K562 (cell line): ENCODE measurements around the gene GTSE1. TPM values are rescaled to one million over a fixed set of nuclear protein-coding genes. Genes with fewer than 3 reads are reported as not detected.

Experiments used
- ATAC-seq: fragments of 200-7000 bp; cut with Tn5 transposase; 3 replicates; pipeline ENCODE4 v1.9.1; 2020; ENCODE audit warnings: moderate library complexity
- BruUV-seq: library from RNA; stranded (reverse); fragments of 400-500 nt; replicated peaks from 2 replicates; lab custom pipeline; 2021; lab: Mats Ljungman, UMichigan
- CTCF ChIA-PET: fragments of 300-600 bp; formaldehyde crosslinking; extraction: SDS; loops from one replicate; lab custom pipeline; 2021; ENCODE audit warnings: low intra/inter-chr PET ratio; lab: Yijun Ruan, JAX
- POLR2A ChIA-PET: fragments of 300-600, 350-650 bp; sonication (Branson Sonifier 250); formaldehyde crosslinking; extraction: SDS; loops from one replicate; lab custom pipeline; 2021; ENCODE audit warnings: antibody characterized with exemption, inconsistent platforms; lab: Yijun Ruan, JAX
- DNase-seq, 4 experiments: peaks; one replicate each; pipeline versions ENCODE4 v3.0.0 to v3.0.0-alpha.2; 2011 to 2018; ENCODE audit warnings: low spot score in 3 of 4, mixed read lengths in 3 of 4; ENCODE audit errors: extremely low read depth in 1 of 4
- FAIRE-seq: peaks from 2 replicates; lab custom pipeline; 2011; peaks lifted over from hg19 to GRCh38; lab: Jason Lieb, UNC
- H2AFZ ChIP-seq: 2 replicates; pipeline ENCODE4 v1.6.0; 2011; ENCODE audit warnings: low read depth, low read length, control low read depth, inconsistent platforms
- H3K27ac ChIP-seq: fragments of 200-600 bp; 3 replicates; pipeline ENCODE4 v1.8.0; 2011; ENCODE audit warnings: low read depth, mild to moderate bottlenecking, control low read depth, inconsistent platforms, low read length, moderate library complexity, mixed read lengths; ENCODE audit errors: extremely low read depth
- H3K27me3 ChIP-seq, 2 experiments: fragments of 300-600 bp in 1 of 2; 2 replicates in 1 of 2; 3 replicates in 1 of 2; pipeline versions ENCODE4 v1.6.0 to v1.8.0; 2011; ENCODE audit warnings: inconsistent platforms in 2 of 2, low read length in 2 of 2, mild to moderate bottlenecking in 1 of 2, mixed read lengths in 1 of 2, moderate library complexity in 1 of 2; ENCODE audit not compliant: control insufficient read depth in 2 of 2, insufficient read depth in 2 of 2
- H3K36me3 ChIP-seq: fragments of 300-600 bp; 3 replicates; pipeline ENCODE4 v1.8.0; 2011; ENCODE audit warnings: mild to moderate bottlenecking, low read length, inconsistent platforms; ENCODE audit not compliant: control insufficient read depth, insufficient read depth
- H3K4me1 ChIP-seq, 2 experiments: fragments of 200-600 bp in 1 of 2; replicated peaks in 1 of 2; 2 replicates in 1 of 2; 3 replicates in 1 of 2; pipeline versions ENCODE4 v1.5.1 to v1.8.0; 2011; ENCODE audit warnings: inconsistent platforms in 2 of 2, low read length in 2 of 2, mild to moderate bottlenecking in 1 of 2, mixed read lengths in 1 of 2, moderate library complexity in 1 of 2; ENCODE audit not compliant: control insufficient read depth in 2 of 2, insufficient read depth in 2 of 2
- H3K4me2 ChIP-seq: 2 replicates; pipeline ENCODE4 v1.6.1; 2011; ENCODE audit warnings: low read length, control low read depth, inconsistent platforms, mixed read lengths; ENCODE audit not compliant: insufficient read depth
- H3K4me3 ChIP-seq: fragments of 200-600 bp; sonication (generic), shearing (Covaris generic); 2 replicates; pipeline ENCODE4 v1.5.1; 2016; ENCODE audit warnings: control low read depth, inconsistent platforms
- H3K79me2 ChIP-seq: fragments of 200-600 bp; 3 replicates; pipeline ENCODE4 v1.8.0; 2011; ENCODE audit warnings: low read length, inconsistent platforms; ENCODE audit not compliant: control insufficient read depth, insufficient read depth
- H3K9ac ChIP-seq, 2 experiments: 2 replicates each; pipeline versions ENCODE4 v1.6.0 to v1.6.1; 2011; ENCODE audit warnings: low read depth in 2 of 2, low read length in 2 of 2, control low read depth in 1 of 2, inconsistent platforms in 1 of 2, mild to moderate bottlenecking in 1 of 2, mixed read lengths in 1 of 2; ENCODE audit not compliant: insufficient read depth in 1 of 2
- H3K9me1 ChIP-seq: one replicate; pipeline ENCODE4 v1.6.0; 2011; ENCODE audit warnings: inconsistent platforms, mild to moderate bottlenecking, low read length, moderate library complexity; ENCODE audit not compliant: control insufficient read depth, insufficient read depth
- H3K9me3 ChIP-seq: replicated peaks from 2 replicates; pipeline ENCODE4 v1.5.1; 2011; ENCODE audit warnings: low read depth, low read length, inconsistent platforms; ENCODE audit not compliant: control insufficient read depth, insufficient read depth
- H4K20me1 ChIP-seq: replicated peaks from 2 replicates; pipeline ENCODE4 v1.6.1; 2011; ENCODE audit warnings: low read length, inconsistent platforms, mixed read lengths; ENCODE audit not compliant: control insufficient read depth, insufficient read depth
- ESRRA ChIP-seq: fragments of 450-650 bp; IDR thresholded peaks from 2 replicates; pipeline ENCODE4 v1.6.1; 2014; ENCODE audit warnings: low read depth, mild to moderate bottlenecking, moderate library complexity, borderline replicate concordance
- MAFK ChIP-seq: IDR thresholded peaks from 2 replicates; pipeline ENCODE4 v1.6.1; 2011; ENCODE audit warnings: low read length, improper control_type of control experiment
- MCM3 ChIP-seq: fragments of 450-650 bp; IDR thresholded peaks from 2 replicates; pipeline ENCODE4 v1.6.1; 2016
- POLR2G ChIP-seq: fragments of 200-400 bp; formaldehyde crosslinking; IDR thresholded peaks from 2 replicates; pipeline ENCODE4 v1.6.1; 2017; ENCODE audit warnings: low read depth, mild to moderate bottlenecking, antibody characterized with exemption, low read length, moderate library complexity
- RBFOX2 ChIP-seq: fragments of 200-400 bp; formaldehyde crosslinking; IDR thresholded peaks from 2 replicates; pipeline ENCODE4 v1.6.1; 2017; ENCODE audit warnings: low read depth, mild to moderate bottlenecking, low read length, moderate library complexity
- WGBS: fragments of 100-300 bp; shearing (Covaris generic); methylation state at CpG from one replicate; pipeline ENCODE4 v1.1.6; 2016; ENCODE audit warnings: low coverage, mixed read lengths; ENCODE audit not compliant: insufficient coverage; ENCODE audit errors: missing lambda C conversion rate; 5-methylcytosine and 5-hydroxymethylcytosine counted together
- in situ Hi-C: fragments of 300-500 bp; cut with MboI; formaldehyde crosslinking; loops from 4 replicates; pipeline ENCODE4 v1.15.0; 2018; ENCODE audit warnings: inconsistent platforms, mixed read lengths
- intact Hi-C: fragments of 100-400 bp; cut with micrococcal nuclease; formaldehyde crosslinking; loops from 2 replicates; pipeline ENCODE4 v1.14.2; 2022
- polyA plus RNA-seq, 8 experiments: library from polyadenylated mRNA; depleted of rRNA in 4 of 8; stranded (reverse) in 5 of 8; unstranded in 3 of 8; fragments of >200 nt; fragmentation: Nextera tagmentation in 2 of 8; fragmentation: Illumina TruSeq in 1 of 8; extraction: Ambion mirVana in 2 of 8; extraction: Trizol in 1 of 8; gene quantifications; 2 replicates each; pipeline versions ENCODE4 v1.2.1 to v1.2.3, GENCODE V29; 2011 to 2014; ENCODE audit warnings: inconsistent platforms in 1 of 8, missing spikeins in 1 of 8
- total RNA-seq, 7 experiments: library from RNA; depleted of rRNA in 6 of 7; stranded (reverse); fragments of >200 nt in 6 of 7; fragmentation: Illumina TruSeq in 2 of 7; extraction: Trizol in 2 of 7; gene quantifications; 2 replicates each; pipeline versions ENCODE4 v1.2.1 to v1.2.3, GENCODE V29; 2011 to 2021; ENCODE audit warnings: low replicate concordance in 1 of 7

The GTSE1 gene
- total and polyA plus RNA-seq, 9 of the 15 experiments (the other 6 are each of a cell fraction or from before 2014, with no cell fraction given), result 2.5 to 22.5 (median 12.9) TPM

DNA sequence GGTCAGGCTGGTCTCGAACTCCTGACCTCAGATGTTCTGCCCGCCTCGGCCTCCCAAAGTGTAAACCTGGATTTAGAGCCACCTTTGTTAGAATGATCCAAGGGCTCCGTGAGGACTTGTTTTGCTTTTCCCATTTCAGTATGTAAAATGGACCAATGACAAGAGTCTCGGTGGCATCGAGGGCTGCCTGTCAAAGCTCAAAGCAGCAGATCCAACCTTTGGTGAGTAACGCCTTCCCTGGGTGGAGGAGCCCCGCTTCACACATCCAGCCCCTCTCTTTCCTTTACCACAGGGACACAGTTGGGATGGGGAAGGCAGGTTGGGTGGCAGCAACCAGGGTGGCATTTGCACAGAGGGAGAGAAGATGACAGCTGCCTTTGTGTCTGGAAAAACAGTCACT lies 24.5 kb upstream of the GTSE1 start:
- Histone ChIP-seq H4K20me1 (no peaks in the 10 kb centered on the region), H3K9me1 (peaks cover 2% of the 10 kb centered on the region), H3K9ac (no peak overlapping the region), H3K4me3 (no peak overlapping the region), H3K9me3 (no peaks in the 10 kb centered on the region), H3K4me2 (no peak overlapping the region), H3K36me3 (peaks cover 49% of the 10 kb centered on the region; the same call in 2 of the 3 replicates), H2AFZ (no peak overlapping the region), H3K4me1 (peaks cover 0 to 24% of the 10 kb centered on the region in 2 experiments; a peak in 4 of 5 replicates), H3K27me3 (no peaks in the 10 kb centered on the region), H3K27ac (no peak overlapping the region), H3K79me2 (peaks cover 17% of the 10 kb centered on the region)
- ATAC-seq (no peak), DNase-seq (no peak), FAIRE-seq (no peak)
- intact Hi-C loops (no loop called here), in situ Hi-C loops (no loop called here)
- ChIA-PET CTCF (no interaction called here), POLR2A (interaction anchor here (0.6 to 0.7 kb wide), 2 partner anchors 21 to 152 kb away, joined by 3 read pairs; no protein-coding TSS in a partner anchor)
- TF ChIP-seq MAFK, result no peak
- TF ChIP-seq MCM3, result no peak
- WGBS, result 91% methylated on average over 8 of the region's 8 CpGs
- BruUV-seq, result no TSS peak

DNA sequence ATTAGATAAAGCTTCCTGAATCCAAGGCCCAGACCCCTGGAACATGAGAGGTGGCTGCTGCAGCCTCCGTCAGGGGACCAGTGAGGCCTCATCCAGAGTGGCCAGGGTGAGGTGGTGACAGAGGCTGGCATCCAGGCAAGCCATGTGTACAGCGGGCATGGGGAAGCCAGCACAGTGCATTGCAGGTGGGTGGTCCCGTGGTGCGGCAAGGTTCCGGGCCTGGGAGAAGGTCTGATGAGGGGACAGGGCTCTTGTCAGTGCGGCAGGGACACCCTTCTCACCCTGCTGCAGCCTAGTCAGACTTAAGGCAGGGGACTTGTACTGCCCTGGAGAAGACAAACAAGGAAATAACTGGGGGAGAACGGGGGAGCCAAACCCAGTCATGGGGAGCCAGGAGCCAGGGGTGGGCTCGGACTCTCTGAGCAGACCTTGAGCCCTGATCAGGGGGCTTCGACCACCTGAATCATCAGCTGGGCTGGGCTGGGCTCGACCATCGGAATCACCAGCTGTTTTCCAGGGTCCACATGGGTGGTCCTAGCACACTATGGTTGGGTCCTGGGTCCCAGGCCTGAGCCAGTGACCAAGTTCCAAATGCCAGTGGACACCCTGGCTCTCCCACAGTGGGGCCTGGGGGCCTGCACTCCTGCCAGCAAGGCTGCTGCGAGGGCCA lies 23.8 kb upstream of the GTSE1 start:
- Histone ChIP-seq H3K4me1 (peaks cover 0 to 19% of the 10 kb centered on the region in 2 experiments; a peak in 3 of 5 replicates), H3K4me2 (no peak overlapping the region), H4K20me1 (no peaks in the 10 kb centered on the region), H3K4me3 (no peak overlapping the region), H3K9ac (no peak overlapping the region; a peak in 1 of 4 replicates), H3K36me3 (peaks cover 52% of the 10 kb centered on the region; the same call in 2 of the 3 replicates), H3K27ac (no peak overlapping the region), H3K9me3 (no peaks in the 10 kb centered on the region), H2AFZ (no peak overlapping the region), H3K79me2 (peaks cover 16% of the 10 kb centered on the region), H3K27me3 (no peaks in the 10 kb centered on the region), H3K9me1 (peaks cover 2% of the 10 kb centered on the region)
- intact Hi-C loops, result no loop called here
- POLR2A ChIA-PET, result interaction anchor here (0.7 kb wide), 1 partner anchor 153 kb away, joined by 3 read pairs; no protein-coding TSS in a partner anchor
- no TSS peak for BruUV-seq
- 96% methylated on average over 4 of the region's 12 CpGs for WGBS
- TF ChIP-seq ESRRA, result no peak
- 0 out of 2 replicates have a peak, but pooled peaks have one; percentile 32 for TF ChIP-seq RBFOX2
- TF ChIP-seq POLR2G, result 0 out of 2 replicates have a peak, but pooled peaks have one; percentile 15
- ATAC-seq (no peak), FAIRE-seq (no peak), DNase-seq (no peak)
- in situ Hi-C loops, result no loop called here
- CTCF ChIA-PET, result no interaction called here
